HG03342 (cell line): ENCODE data around the gene USP10.
"Not testable (repeated sequence)": the region's sequence is repeated elsewhere in the genome, so short reads cannot be mapped to it uniquely, and the experiment has no call there.

Experiments
- ATAC-seq: cut with Tn5 transposase; IDR thresholded peaks from one replicate; pipeline ENCODE4 v1.9.1; 2021; ENCODE audit warnings: mild to moderate bottlenecking, moderate library complexity; ENCODE audit not compliant: unreplicated experiment

Gene USP10

GRCh38 chr16:84692451-84693214, 7.2 kb upstream of the USP10 start:
- no peak for ATAC-seq

DNA sequence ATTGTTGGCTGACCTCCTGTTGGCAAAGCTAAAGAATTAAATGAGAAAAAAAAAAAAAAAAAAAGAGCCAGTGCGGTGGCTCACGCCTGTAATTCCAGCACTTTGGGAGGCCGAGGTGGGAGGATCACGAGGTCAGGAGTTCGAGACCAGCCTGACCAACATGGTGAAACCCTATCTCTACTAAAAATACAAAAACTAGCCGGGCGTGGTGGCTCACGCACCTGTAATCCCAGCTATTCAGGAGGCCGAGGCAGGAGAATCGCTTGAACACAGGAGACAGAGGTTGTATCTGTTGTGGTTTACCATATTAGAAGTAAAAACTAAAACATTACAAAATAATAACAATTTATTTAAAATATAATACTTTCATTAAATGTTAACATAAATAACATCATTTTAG, 5.9 kb upstream of the USP10 start:
- not testable (repeated sequence) for ATAC-seq

- no peak for ATAC-seq
Measured at GRCh38 chr16:84694980-84695379, 4.8 kb upstream of the USP10 start.

- ATAC-seq: no peak
Measured at GRCh38 chr16:84699147-84699711, 571 bp upstream of the USP10 start.

DNA sequence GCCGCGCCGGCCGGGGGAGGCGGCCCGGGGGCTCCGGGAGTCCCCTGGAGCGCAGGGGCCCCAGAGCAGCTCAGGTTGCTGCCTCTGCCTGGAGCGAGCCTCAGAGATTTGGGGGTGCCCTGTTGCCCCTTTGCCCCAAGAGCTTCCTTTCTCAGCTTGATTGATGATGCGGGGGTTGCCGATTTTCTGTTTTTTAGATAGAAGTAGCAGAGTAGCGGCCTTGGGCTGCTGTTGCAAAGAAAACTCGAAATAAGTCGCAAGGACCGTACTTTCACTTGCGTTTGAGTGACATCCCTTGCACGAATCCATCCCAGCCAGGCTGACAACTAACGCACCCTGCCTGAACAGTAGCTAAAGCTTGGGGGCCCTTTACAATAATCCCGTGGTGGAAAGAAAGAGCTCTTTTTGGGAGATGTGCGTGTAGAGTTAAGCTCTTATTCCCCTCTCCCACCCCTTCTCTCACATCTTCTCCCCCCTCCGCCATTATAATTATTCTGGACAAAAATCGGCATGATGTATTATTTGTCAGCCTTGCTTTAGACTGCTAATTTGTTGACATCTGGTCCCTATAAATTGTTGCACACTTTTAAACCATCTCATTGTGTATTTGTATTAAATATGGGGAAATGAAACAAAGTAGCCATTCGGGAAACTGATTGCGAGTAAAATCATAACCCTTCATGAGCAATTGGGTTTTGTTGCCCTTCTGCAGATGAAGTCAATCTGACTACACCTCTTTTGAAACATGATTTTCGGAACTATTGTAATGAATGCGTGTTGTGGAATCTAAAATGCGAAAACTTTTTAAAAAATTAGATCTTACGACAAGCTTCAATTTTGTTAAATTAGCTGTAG, 873 bp downstream of the USP10 start:
- ATAC-seq: peak; percentile 39

DNA sequence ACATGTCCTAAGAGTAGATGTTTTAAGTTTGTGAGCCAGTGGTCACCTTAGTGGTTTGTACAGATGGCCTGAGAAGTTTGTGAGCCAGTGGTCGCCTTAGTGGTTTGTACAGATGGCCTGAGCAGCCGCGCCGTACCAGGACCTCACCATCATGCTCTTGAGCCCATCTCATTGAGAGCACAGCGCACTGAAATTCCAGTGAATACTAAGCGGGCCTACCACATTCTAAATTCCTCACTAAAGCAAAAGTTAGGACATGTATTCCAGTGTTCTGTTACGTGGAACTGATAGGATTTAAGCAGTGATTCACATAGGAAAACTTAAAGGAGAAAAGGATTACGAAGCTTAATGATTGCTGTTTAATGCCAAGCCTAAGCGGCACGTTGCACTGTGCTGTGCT, 3.9 kb downstream of the USP10 start:
- ATAC-seq: no peak

- ATAC-seq: no peak
Measured at GRCh38 chr16:84704253-84704652, 4.5 kb downstream of the USP10 start.

DNA sequence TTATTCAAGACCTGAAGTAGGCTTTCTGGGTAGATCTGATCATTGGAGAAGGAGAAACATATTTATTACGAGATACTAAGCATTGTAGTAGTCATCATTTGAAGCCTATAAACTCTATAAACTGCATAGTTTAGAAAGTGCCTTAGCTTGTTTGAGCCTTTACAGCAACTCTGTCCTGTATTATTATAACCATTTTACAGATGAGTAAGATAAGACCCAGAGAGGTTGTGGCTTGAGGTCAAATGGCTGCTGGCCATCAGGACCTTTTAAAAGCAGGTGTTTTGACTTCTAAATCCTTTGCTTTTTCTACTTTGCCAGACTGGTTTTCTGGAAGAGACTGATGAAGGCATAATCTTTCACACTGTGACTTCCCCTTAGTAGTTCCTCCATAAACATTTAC, 7.1 kb downstream of the USP10 start:
- no peak for ATAC-seq

GRCh38 chr16:84709609-84710008, 9.8 kb downstream of the USP10 start:
- no peak for ATAC-seq

- no peak for ATAC-seq
Measured at GRCh38 chr16:84710686-84711085, 10.9 kb downstream of the USP10 start.

GRCh38 chr16:84712138-84712671, 12.4 kb downstream of the USP10 start:
- no peak for ATAC-seq

DNA sequence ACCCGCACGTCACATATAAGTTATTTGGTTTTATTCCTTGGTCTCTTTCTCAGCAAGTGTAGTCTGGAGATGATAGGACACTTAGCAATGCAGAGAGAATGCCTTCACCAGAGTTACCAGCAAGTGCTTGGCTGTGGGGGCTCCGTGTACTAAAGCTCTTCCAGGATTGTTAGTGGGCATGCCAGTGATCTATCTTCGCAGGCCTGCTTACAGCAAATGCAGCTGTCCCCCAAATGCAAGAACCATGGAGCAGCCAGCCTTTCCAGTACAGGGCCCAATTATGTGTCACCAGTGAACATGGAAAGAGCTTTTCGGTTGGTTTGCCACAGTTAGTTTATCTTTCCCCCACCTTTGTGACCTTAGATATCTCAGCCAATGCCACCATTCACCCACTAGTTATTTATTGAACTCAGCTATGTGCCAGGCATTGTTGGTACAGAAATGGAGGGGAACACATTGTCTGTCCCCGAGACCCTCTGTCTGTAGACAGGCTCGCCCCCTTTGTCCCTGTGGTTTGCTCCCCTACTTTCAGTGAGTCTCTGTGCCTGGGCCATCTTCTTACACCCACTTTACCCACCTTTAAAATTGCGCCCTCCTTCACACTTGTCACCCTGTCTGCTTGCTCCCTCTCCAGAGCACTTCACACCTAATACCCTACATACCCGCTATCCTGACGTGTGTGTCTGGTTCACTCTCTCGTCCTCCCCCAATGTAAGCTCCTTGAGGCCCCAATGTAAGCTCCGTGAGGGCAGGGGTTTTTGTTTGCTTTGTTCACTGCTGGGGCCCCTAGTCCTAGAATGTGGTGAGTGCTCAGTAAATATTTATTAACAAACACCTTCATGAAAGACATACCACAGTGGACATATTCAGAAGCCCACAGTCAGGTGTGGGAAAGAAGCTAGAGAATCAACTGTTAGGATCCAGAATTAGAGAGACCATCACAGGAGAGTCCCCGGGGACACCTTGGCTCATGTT, 13.3 kb downstream of the USP10 start:
- no peak for ATAC-seq

GRCh38 chr16:84714028-84714427, 14.2 kb downstream of the USP10 start:
- no peak for ATAC-seq

DNA sequence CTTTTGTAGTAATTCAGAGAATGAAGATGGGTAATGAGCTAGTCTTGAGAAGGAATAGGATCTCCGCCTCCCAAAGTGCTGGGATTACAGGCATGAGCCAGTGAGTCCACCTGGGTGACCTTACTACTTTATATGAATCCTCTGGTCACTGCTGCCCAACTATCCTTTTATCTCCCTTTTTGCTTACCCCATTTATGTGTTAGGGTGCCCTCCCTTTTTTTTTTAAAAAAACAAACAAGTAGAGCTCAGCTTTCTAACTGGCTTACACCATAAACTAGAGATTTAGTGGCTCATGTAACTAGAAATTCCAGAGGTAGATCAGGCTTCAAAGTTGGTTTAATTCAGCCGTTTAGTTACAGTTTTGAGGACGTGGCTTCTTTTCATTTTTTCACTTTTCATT, 15.6 kb downstream of the USP10 start:
- no peak for ATAC-seq

GRCh38 chr16:84715854-84716253, 16.1 kb downstream of the USP10 start:
- no peak for ATAC-seq

DNA sequence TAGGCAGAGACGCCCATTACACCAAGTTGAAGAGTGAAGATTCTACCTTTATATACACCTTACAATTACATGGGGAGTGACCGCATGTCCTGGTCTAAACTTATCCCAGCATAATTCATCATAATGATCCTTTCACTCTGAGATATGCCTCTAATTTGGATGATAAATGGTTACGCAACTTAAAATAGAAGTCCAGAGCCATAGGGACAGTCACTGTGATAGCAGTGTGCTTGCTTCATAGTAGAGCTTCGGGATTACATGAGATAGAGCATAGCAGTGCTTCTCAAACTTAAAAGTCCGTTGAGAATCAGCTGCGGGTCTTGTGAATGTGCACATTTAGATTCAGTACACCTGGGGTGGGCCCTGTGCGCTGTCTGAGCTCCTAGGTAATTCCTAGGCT, 16.9 kb downstream of the USP10 start:
- ATAC-seq: no peak

GRCh38 chr16:84717484-84717883, 17.7 kb downstream of the USP10 start:
- ATAC-seq: no peak

- ATAC-seq: no peak
Measured at GRCh38 chr16:84720177-84720579, 20.4 kb downstream of the USP10 start.

DNA sequence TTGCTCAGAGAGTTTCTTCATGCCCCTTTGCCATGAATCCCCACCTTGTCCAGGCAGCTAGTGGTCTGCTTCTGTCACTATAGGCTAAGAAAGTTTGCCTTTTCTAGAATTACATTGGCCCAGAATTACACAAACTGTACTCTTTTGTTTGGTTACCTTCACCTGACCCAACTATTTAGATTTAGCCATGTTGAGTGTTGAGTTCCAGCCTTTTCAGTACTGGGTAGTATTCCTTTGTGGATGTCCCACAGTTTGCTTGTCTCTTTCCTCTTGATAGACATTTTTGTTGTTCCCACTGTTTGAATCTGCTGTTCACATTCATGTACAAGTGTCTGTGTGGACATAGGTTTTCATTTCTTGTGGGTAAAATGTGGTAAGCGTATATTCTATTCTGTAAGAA, 22.3 kb downstream of the USP10 start:
- no peak for ATAC-seq

GRCh38 chr16:84723906-84724305, 24.1 kb downstream of the USP10 start:
- no peak for ATAC-seq
